Neural cell (in vitro differentiated cells): Measurements from ENCODE around the gene ODAD4. TPM values are rescaled to one million over a fixed set of nuclear protein-coding genes. Genes with fewer than 3 reads are reported as not detected.

Experiments used
- H2AFZ ChIP-seq: fragments of 200-600, 300-800 bp; sonication (generic), shearing (Covaris generic); 2 replicates; pipeline ENCODE4 v1.6.0; 2014; ENCODE audit warnings: low read depth, mild to moderate bottlenecking, antibody characterized with exemption, low read length, moderate library complexity
- H3F3A ChIP-seq: fragments of 200-600 bp; shearing (Covaris generic); 2 replicates; pipeline ENCODE4 v1.6.1; 2016; ENCODE audit warnings: mild to moderate bottlenecking, moderate library complexity, mixed read lengths, antibody characterized with exemption, low read length; ENCODE audit not compliant: insufficient read depth, poor library complexity, severe bottlenecking
- H3K27ac ChIP-seq: fragments of 200-600, 300-800 bp; sonication (generic), shearing (Covaris generic); 2 replicates; pipeline ENCODE4 v1.5.1; 2014; ENCODE audit warnings: mild to moderate bottlenecking, low read length, moderate library complexity
- H3K27me3 ChIP-seq: fragments of 300-800, 200-600 bp; sonication (generic), shearing (Covaris generic); 2 replicates; pipeline ENCODE4 v1.6.0; 2014; ENCODE audit warnings: mild to moderate bottlenecking, low read depth, low read length, moderate library complexity; ENCODE audit not compliant: insufficient read depth
- H3K36me3 ChIP-seq: fragments of 300-800, 200-600 bp; sonication (generic), shearing (Covaris generic); 2 replicates; pipeline ENCODE4 v1.5.1; 2014; ENCODE audit warnings: mild to moderate bottlenecking, antibody characterized with exemption, low read length, moderate library complexity; ENCODE audit not compliant: insufficient read depth
- H3K4me2 ChIP-seq: fragments of 300-800, 200-600 bp; sonication (generic), shearing (Covaris generic); 2 replicates; pipeline ENCODE4 v1.6.0; 2014; ENCODE audit warnings: mild to moderate bottlenecking, low read length
- H3K4me3 ChIP-seq: fragments of 300-800, 200-600 bp; sonication (generic), shearing (Covaris generic); 2 replicates; pipeline ENCODE4 v1.5.1; 2014; ENCODE audit warnings: mild to moderate bottlenecking, low read length, moderate library complexity
- H3K79me2 ChIP-seq: fragments of 200-600 bp; shearing (Covaris generic); replicated peaks from 2 replicates; pipeline ENCODE4 v1.6.0; 2014; ENCODE audit warnings: mild to moderate bottlenecking, low read length, moderate library complexity; ENCODE audit not compliant: insufficient read depth
- H3K9ac ChIP-seq: fragments of 300-800, 200-600 bp; sonication (generic), shearing (Covaris generic); 2 replicates; pipeline ENCODE4 v1.6.1; 2016; ENCODE audit warnings: mild to moderate bottlenecking, low read length, mixed read lengths
- H3K9me2 ChIP-seq: fragments of 200-600 bp; shearing (Covaris generic); 2 replicates; pipeline ENCODE4 v1.6.1; 2016; ENCODE audit warnings: mild to moderate bottlenecking, low read length, mixed read lengths; ENCODE audit not compliant: insufficient read depth
- H3K9me3 ChIP-seq: fragments of 200-600, 300-800 bp; sonication (generic), shearing (Covaris generic); 2 replicates; pipeline ENCODE4 v1.6.1; 2016; ENCODE audit warnings: mild to moderate bottlenecking, mixed run types, low read length, moderate library complexity, mixed read lengths
- H4K20me1 ChIP-seq: fragments of 200-600 bp; shearing (Covaris generic); 2 replicates; pipeline ENCODE4 v1.6.1; 2016; ENCODE audit warnings: mild to moderate bottlenecking, mixed run types; ENCODE audit not compliant: insufficient read depth
- EP300 ChIP-seq: fragments of 450-650 bp; conservative IDR thresholded peaks from 2 replicates; pipeline ENCODE4 v1.6.1; 2014; ENCODE audit warnings: antibody characterized with exemption, mild to moderate bottlenecking, moderate library complexity; ENCODE audit not compliant: poor library complexity, severe bottlenecking
- EZH2 ChIP-seq: fragments of 200-600, 300-800 bp; shearing (Covaris generic), sonication (generic); IDR thresholded peaks from 2 replicates; pipeline ENCODE4 v1.6.1; 2014; ENCODE audit warnings: antibody characterized with exemption, low read length, borderline replicate concordance, mild to moderate bottlenecking; ENCODE audit not compliant: insufficient read depth, poor library complexity, severe bottlenecking
- MXI1 ChIP-seq: fragments of 450-650 bp; conservative IDR thresholded peaks from 2 replicates; pipeline ENCODE4 v1.6.1; 2014; ENCODE audit warnings: antibody characterized with exemption, mild to moderate bottlenecking; ENCODE audit not compliant: poor library complexity, severe bottlenecking
- POLR2AphosphoS5 ChIP-seq: IDR thresholded peaks from 2 replicates; pipeline ENCODE4 v1.6.1; 2012
- RAD21 ChIP-seq: fragments of 450-650 bp; conservative IDR thresholded peaks from 2 replicates; pipeline ENCODE4 v1.6.1; 2014; ENCODE audit warnings: antibody characterized with exemption, mild to moderate bottlenecking, moderate library complexity
- SMC3 ChIP-seq: fragments of 450-650 bp; conservative IDR thresholded peaks from 2 replicates; pipeline ENCODE4 v1.6.1; 2014; ENCODE audit warnings: antibody characterized with exemption, mild to moderate bottlenecking, moderate library complexity; ENCODE audit not compliant: poor library complexity
- polyA plus RNA-seq: library from polyadenylated mRNA; depleted of rRNA; stranded (reverse); fragments of >200 nt; gene quantifications from 2 replicates; pipeline ENCODE4 v1.2.3, GENCODE V29; 2014
- TF ChIP-seq, protein P1 (sequence below): IDR thresholded peaks from 2 replicates; pipeline ENCODE4 v1.6.1; 2012; ENCODE audit warnings: borderline replicate concordance
- TF ChIP-seq, protein P2 (sequence below): fragments of 450-650 bp; IDR thresholded peaks from 2 replicates; pipeline ENCODE4 v1.5.1; 2014; ENCODE audit warnings: antibody characterized with exemption, mild to moderate bottlenecking, moderate library complexity; ENCODE audit not compliant: poor library complexity, severe bottlenecking

Gene ODAD4
- polyA plus RNA-seq, 1 donor from 2014 or later, result 5.7 TPM

DNA sequence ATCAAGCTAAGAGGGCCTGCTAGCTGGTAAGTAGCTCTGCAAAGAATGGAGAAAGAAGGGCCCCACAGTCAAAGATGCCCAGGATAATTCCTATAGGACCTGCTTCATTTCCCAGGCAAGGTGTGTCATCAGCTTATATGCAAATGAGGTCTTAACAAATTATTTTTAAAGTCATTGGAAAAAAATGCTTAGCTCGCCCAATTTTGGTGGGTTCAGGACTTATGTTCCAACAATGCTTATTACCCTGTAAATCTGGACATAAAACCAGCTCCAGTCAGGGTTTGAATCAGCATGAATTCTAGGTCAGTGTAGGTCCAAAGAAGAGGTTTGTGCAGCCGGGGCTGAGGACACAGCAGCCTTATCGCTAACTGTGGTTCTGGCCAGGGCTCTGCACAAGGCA lies 37.0 kb upstream of the ODAD4 start:
- H3F3A ChIP-seq, result no peaks in the 10 kb centered on the region
- H3K27me3 ChIP-seq, result no peaks in the 10 kb centered on the region
- no peak overlapping the region for H2AFZ ChIP-seq
- no peaks in the 10 kb centered on the region for H4K20me1 ChIP-seq
- H3K27ac ChIP-seq, result no peak overlapping the region
- no peak overlapping the region for H3K9ac ChIP-seq
- TF ChIP-seq, protein P1, sequence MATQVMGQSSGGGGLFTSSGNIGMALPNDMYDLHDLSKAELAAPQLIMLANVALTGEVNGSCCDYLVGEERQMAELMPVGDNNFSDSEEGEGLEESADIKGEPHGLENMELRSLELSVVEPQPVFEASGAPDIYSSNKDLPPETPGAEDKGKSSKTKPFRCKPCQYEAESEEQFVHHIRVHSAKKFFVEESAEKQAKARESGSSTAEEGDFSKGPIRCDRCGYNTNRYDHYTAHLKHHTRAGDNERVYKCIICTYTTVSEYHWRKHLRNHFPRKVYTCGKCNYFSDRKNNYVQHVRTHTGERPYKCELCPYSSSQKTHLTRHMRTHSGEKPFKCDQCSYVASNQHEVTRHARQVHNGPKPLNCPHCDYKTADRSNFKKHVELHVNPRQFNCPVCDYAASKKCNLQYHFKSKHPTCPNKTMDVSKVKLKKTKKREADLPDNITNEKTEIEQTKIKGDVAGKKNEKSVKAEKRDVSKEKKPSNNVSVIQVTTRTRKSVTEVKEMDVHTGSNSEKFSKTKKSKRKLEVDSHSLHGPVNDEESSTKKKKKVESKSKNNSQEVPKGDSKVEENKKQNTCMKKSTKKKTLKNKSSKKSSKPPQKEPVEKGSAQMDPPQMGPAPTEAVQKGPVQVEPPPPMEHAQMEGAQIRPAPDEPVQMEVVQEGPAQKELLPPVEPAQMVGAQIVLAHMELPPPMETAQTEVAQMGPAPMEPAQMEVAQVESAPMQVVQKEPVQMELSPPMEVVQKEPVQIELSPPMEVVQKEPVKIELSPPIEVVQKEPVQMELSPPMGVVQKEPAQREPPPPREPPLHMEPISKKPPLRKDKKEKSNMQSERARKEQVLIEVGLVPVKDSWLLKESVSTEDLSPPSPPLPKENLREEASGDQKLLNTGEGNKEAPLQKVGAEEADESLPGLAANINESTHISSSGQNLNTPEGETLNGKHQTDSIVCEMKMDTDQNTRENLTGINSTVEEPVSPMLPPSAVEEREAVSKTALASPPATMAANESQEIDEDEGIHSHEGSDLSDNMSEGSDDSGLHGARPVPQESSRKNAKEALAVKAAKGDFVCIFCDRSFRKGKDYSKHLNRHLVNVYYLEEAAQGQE, result no peak
- no peak for TF ChIP-seq SMC3
- no peak for TF ChIP-seq MXI1
- no peak for TF ChIP-seq POLR2AphosphoS5
- TF ChIP-seq EZH2, result no peak
- TF ChIP-seq RAD21, result no peak
- TF ChIP-seq, protein P2, sequence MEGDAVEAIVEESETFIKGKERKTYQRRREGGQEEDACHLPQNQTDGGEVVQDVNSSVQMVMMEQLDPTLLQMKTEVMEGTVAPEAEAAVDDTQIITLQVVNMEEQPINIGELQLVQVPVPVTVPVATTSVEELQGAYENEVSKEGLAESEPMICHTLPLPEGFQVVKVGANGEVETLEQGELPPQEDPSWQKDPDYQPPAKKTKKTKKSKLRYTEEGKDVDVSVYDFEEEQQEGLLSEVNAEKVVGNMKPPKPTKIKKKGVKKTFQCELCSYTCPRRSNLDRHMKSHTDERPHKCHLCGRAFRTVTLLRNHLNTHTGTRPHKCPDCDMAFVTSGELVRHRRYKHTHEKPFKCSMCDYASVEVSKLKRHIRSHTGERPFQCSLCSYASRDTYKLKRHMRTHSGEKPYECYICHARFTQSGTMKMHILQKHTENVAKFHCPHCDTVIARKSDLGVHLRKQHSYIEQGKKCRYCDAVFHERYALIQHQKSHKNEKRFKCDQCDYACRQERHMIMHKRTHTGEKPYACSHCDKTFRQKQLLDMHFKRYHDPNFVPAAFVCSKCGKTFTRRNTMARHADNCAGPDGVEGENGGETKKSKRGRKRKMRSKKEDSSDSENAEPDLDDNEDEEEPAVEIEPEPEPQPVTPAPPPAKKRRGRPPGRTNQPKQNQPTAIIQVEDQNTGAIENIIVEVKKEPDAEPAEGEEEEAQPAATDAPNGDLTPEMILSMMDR, result no peak
- H3K4me3 ChIP-seq, result no peak overlapping the region
- no peaks in the 10 kb centered on the region for H3K9me3 ChIP-seq
- no peak overlapping the region for H3K4me2 ChIP-seq
- no peaks in the 10 kb centered on the region for H3K79me2 ChIP-seq
- no peaks in the 10 kb centered on the region for H3K9me2 ChIP-seq
- no peaks in the 10 kb centered on the region for H3K36me3 ChIP-seq

DNA sequence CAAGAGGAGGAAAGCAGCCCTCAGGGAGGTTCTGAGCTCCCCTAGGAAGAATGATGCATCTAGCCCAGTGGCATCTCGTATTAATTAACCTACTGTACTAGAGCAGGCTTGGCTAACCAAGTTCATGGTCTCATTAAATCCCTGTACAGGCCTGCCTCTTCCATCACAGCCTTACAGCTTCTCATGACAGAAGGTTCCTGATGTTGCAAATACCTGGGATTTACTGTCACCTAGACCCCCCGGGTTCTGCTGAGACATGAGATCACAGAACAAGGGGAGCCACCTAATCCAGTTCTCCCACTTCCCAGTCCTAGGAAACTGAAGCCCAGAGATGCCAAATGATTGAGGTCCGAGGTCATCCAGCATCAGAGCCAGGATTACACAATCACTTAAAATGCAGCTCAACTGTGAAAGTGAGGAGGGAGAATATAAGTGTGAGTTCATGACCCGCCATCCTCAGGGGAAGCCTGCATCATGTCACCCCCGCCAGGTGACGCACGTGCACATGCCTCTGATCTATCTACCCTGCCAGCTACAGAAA lies 35.6 kb upstream of the ODAD4 start:
- H3K9ac ChIP-seq, result no peak overlapping the region
- no peak overlapping the region for H3K4me2 ChIP-seq

DNA sequence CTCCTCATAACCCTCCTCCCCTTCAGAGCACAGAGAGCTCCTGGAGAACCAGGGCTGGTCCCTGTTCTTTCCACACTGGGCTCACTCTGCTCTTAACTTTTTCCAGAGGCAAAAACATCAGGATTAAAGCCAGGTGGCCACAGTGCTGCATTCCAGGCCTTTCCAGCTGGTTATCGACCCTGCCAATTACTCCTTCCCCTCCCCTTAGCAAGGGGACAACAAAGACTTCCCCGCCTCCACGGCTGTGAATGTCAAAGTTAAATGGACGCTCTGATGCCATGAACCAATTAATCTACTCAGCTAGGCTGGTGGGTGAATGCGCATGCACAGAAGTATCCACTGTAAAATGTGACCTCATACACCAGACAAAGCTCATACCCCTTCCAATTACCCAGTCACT lies 34.8 kb upstream of the ODAD4 start:
- Histone ChIP-seq H3K36me3 (no peaks in the 10 kb centered on the region), H2AFZ (no peak overlapping the region), H3K9ac (no peak overlapping the region), H4K20me1 (no peaks in the 10 kb centered on the region), H3K4me2 (no peak overlapping the region), H3K4me3 (no peak overlapping the region), H3K27ac (no peak overlapping the region), H3K9me2 (no peaks in the 10 kb centered on the region), H3F3A (no peaks in the 10 kb centered on the region), H3K79me2 (no peaks in the 10 kb centered on the region), H3K9me3 (no peaks in the 10 kb centered on the region), H3K27me3 (no peaks in the 10 kb centered on the region)
- TF ChIP-seq SMC3, result no peak
- TF ChIP-seq MXI1, result no peak
- TF ChIP-seq, protein P1, result no peak
- TF ChIP-seq EZH2, result no peak
- TF ChIP-seq, protein P2, result no peak
- no peak for TF ChIP-seq EP300
- TF ChIP-seq POLR2AphosphoS5, result no peak

More for the DNA sequence above, 35.6 kb upstream of the ODAD4 start:
- H3K27me3 ChIP-seq, result no peaks in the 10 kb centered on the region
- H3K36me3 ChIP-seq, result no peaks in the 10 kb centered on the region
- no peaks in the 10 kb centered on the region for H3K9me2 ChIP-seq
- no peak overlapping the region for H3K27ac ChIP-seq
- H3K79me2 ChIP-seq, result no peaks in the 10 kb centered on the region
- H3F3A ChIP-seq, result no peaks in the 10 kb centered on the region
- no peak for TF ChIP-seq MXI1
- no peaks in the 10 kb centered on the region for H4K20me1 ChIP-seq
- no peaks in the 10 kb centered on the region for H3K9me3 ChIP-seq
- H2AFZ ChIP-seq, result no peak overlapping the region
- H3K4me3 ChIP-seq, result no peak overlapping the region
